ENCODE data around the gene BCL7A. TPM values are rescaled to one million over a fixed set of nuclear protein-coding genes. Genes with fewer than 3 reads are reported as not detected.
A peak's percentile ranks its signal among the peaks of the same experiment; 100 is the strongest.

BCL7A gene
- total RNA-seq, 1 donor from 2014 or later: 41.4 TPM

DNA sequence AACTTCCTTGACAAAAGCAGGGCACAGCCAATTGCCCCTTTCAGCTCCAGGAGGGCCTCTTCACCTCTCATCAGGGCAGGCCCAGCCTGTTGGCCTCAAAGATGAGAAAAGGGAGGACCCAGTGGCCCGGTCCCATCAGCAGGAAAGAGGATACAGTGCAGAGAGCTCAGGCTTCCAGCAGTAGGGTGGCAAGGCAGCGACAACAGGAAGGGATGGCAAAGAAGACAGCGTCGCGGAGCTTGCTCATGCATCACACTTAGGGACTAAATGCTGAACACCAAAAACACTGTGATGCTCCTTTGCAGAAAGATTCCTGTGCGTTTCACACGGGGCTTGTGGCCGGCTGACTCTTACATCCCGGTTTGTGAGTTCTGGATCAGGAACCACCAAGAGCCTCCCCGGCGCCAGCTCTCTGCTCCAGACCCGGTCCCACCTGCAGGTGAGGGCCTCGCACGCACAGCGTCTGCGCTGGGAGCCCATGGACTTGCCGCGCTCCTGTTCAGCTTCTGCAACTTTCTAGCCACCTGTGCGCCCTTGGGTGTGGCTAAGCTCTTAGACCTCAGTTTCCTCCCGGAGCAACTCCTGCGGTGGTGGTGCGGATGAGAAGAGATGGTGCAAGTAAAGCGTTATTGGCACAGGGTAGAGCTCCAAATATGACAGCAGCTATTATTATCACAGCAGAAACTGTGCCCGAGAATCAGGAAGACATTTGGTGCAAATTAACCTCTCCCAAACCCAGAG is 15.3 kb upstream of the BCL7A start:
- Mint-ChIP-seq H3K27ac (peak overlapping the region; percentile 87), H3K4me1 (peaks cover 82% of the 10 kb centered on the region), H3K27me3 (peaks cover 3% of the 10 kb centered on the region), H3K36me3 (ENCODE audit: low read depth) (no peaks in the 10 kb centered on the region), H3K4me3 (peak overlapping the region; percentile 68), H3K9me3 (no peaks in the 10 kb centered on the region)
- DNase-seq (no peak), ATAC-seq (ENCODE audit: low read depth) (no peak)
- CTCF ChIA-PET: interaction anchor here (0.6 to 2.4 kb wide), 9 partner anchors 14 to 960 kb away, joined by 3 to 11 read pairs (median 3); partner anchors contain the start of genes ABCB9 and CFAP251
- POLR2A ChIA-PET: interaction anchor here (0.5 to 9.1 kb wide), 11 partner anchors 9 to 400 kb away, joined by 3 to 216 read pairs (median 4); partner anchors contain the start of gene BCL7A
- TF ChIP-seq, protein P1, sequence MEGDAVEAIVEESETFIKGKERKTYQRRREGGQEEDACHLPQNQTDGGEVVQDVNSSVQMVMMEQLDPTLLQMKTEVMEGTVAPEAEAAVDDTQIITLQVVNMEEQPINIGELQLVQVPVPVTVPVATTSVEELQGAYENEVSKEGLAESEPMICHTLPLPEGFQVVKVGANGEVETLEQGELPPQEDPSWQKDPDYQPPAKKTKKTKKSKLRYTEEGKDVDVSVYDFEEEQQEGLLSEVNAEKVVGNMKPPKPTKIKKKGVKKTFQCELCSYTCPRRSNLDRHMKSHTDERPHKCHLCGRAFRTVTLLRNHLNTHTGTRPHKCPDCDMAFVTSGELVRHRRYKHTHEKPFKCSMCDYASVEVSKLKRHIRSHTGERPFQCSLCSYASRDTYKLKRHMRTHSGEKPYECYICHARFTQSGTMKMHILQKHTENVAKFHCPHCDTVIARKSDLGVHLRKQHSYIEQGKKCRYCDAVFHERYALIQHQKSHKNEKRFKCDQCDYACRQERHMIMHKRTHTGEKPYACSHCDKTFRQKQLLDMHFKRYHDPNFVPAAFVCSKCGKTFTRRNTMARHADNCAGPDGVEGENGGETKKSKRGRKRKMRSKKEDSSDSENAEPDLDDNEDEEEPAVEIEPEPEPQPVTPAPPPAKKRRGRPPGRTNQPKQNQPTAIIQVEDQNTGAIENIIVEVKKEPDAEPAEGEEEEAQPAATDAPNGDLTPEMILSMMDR (IDR thresholded peaks at IDR 0.05): no peak
- intact Hi-C loops (cut with micrococcal nuclease): no loop called here

DNA sequence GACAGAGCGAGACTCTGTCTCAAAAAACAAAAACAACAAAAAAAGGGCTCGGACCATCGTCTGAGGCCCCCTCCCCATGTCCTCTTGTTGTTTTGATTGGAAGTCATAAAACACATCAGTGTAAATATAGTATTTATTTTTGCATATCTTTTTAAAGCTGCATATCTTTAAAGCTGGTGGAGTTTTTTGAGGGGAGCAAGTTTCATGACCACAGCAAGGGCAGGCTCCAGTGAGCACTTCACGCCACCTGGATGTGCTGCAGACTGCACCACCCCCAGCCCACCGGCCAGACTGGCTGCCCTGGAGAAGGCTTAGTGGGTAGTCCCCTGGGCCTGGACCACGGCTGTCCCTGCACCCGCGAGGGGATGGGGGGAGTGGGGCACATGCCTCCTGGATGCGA is 11.9 kb upstream of the BCL7A start:
- peak; percentile 46 for ATAC-seq (ENCODE audit: low read depth)

DNA sequence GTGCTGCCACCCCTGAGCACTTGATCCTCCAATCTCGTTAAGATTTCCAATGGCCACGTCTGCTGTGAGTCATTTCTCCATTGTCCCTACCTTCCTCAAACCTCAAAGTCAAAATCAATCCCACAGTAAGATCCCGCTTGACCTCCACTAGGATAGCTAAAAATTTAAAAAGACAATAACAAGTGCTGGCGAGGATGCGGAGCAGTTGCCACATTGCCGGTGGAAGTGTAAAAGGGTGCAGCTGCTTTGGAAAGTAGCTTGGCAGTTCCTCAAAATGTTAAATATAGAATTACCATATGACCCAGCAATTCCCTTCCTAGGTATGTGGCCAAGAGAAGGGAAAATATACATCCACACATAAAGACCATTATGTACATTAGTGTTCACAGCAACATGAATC is 9.5 kb upstream of the BCL7A start:
- Mint-ChIP-seq H3K27ac (no peak overlapping the region), H3K36me3 (ENCODE audit: low read depth) (no peaks in the 10 kb centered on the region), H3K9me3 (no peaks in the 10 kb centered on the region), H3K4me3 (no peak overlapping the region), H3K4me1 (peaks cover 37% of the 10 kb centered on the region), H3K27me3 (peaks cover 3% of the 10 kb centered on the region)
- ATAC-seq (ENCODE audit: low read depth) (no peak), DNase-seq (no peak)
- POLR2A ChIA-PET: interaction anchor here (1.8 to 2.5 kb wide), 2 partner anchors 9 to 11 kb away, joined by 5 to 13 read pairs; partner anchors contain the start of gene BCL7A
- CTCF ChIA-PET: interaction anchor here (1.4 kb wide), 1 partner anchor 94 kb away, joined by 5 read pairs; the partner anchor contains the start of gene CFAP251
- TF ChIP-seq, protein P1 (IDR thresholded peaks at IDR 0.05): no peak
- intact Hi-C loops (cut with micrococcal nuclease): no loop called here

More for the DNA sequence above, 11.9 kb upstream of the BCL7A start:
- H3K9me3 Mint-ChIP-seq: no peaks in the 10 kb centered on the region
- POLR2A ChIA-PET: interaction anchor here (1.1 to 9.1 kb wide), 4 partner anchors 16 to 30 kb away, joined by 4 to 216 read pairs (median 68); partner anchors contain the start of gene BCL7A
- CTCF ChIA-PET: no interaction called here
- no peak for DNase-seq
- H3K4me3 Mint-ChIP-seq: no peak overlapping the region
- peaks cover 59% of the 10 kb centered on the region for H3K4me1 Mint-ChIP-seq
- no peaks in the 10 kb centered on the region for H3K36me3 Mint-ChIP-seq (ENCODE audit: low read depth)
- peaks cover 3% of the 10 kb centered on the region for H3K27me3 Mint-ChIP-seq
- intact Hi-C loops (cut with micrococcal nuclease): loop anchor here (1.0 kb wide), 1 partner anchor 12 kb away; the partner anchor contains the start of gene BCL7A
- TF ChIP-seq, protein P1 (IDR thresholded peaks at IDR 0.05): no peak
- no peak overlapping the region for H3K27ac Mint-ChIP-seq

DNA sequence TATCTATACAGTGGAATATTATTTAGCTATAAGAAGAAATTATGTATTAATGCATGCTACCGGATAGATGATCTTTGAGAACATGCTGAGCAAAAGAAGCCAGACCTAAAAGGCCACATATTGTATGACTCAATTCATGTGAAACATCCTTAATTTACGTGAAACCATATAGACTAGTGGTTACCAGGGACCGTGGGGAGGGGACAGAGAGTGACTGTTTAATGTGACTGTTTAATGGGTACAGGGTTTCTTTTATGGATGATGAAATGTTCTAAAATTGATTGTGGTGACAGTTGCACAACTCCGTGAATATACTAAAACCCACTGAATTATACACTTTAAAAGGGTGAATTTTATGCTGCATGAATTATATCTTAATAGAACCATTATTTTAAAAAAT is 8.5 kb upstream of the BCL7A start:
- no peak overlapping the region for H3K27ac Mint-ChIP-seq
- no peak overlapping the region for H3K4me3 Mint-ChIP-seq
- ChIA-PET POLR2A (interaction anchor here (1.2 to 2.5 kb wide), 2 partner anchors 8 to 22 kb away, joined by 4 to 13 read pairs; partner anchors contain the start of gene BCL7A), CTCF (interaction anchor here (1.0 kb wide), 1 partner anchor 95 kb away, joined by 3 read pairs; the partner anchor contains the start of gene CFAP251)
- peaks cover 3% of the 10 kb centered on the region for H3K27me3 Mint-ChIP-seq
- peaks cover 29% of the 10 kb centered on the region for H3K4me1 Mint-ChIP-seq
- DNase-seq (no peak), ATAC-seq (ENCODE audit: low read depth) (no peak)
- no peaks in the 10 kb centered on the region for H3K36me3 Mint-ChIP-seq (ENCODE audit: low read depth)
- no peaks in the 10 kb centered on the region for H3K9me3 Mint-ChIP-seq
- TF ChIP-seq, protein P1 (IDR thresholded peaks at IDR 0.05): no peak
- intact Hi-C loops (cut with micrococcal nuclease): no loop called here

All from activated B cell treated with CpG ODN at 0.5 μM for 24 hours (primary cell).